H1 (cell line): ENCODE results near the gene EPHA3. TPM values are rescaled to one million over a fixed set of nuclear protein-coding genes. Genes with fewer than 3 reads are reported as not detected.

Source experiments
- CTCF ChIA-PET: fragments of 300-600 bp; sonication (Branson Sonifier 250); formaldehyde crosslinking; loops from one replicate; lab custom pipeline; 2021; ENCODE audit not compliant: partially characterized antibody; lab: Charles Lee
- POLR2A ChIA-PET: fragments of 300-600 bp; sonication (Branson Sonifier 250); formaldehyde crosslinking; loops from one replicate; lab custom pipeline; 2021; ENCODE audit warnings: inconsistent platforms; ENCODE audit not compliant: partially characterized antibody; lab: Charles Lee
- DNase-seq, 2 experiments: peaks; one replicate each; pipeline versions ENCODE4 v3.0.0 to v3.0.0-alpha.2; 2010 to 2022; ENCODE audit warnings: low spot score in 2 of 2, low read depth in 1 of 2, mixed read lengths in 1 of 2
- FAIRE-seq: peaks from 2 replicates; lab custom pipeline; 2011; peaks lifted over from hg19 to GRCh38; lab: Jason Lieb, UNC
- H2AFZ ChIP-seq: 2 replicates; pipeline ENCODE4 v1.8.1; 2012; ENCODE audit warnings: low read length, inconsistent platforms
- H2AK5ac ChIP-seq: 2 replicates; pipeline ENCODE4 v1.6.1; 2013; ENCODE audit warnings: low read depth, low read length
- H2BK120ac ChIP-seq: replicated peaks from 2 replicates; pipeline ENCODE3; 2013; ENCODE audit warnings: low read depth, low read length, inconsistent platforms
- H2BK12ac ChIP-seq: 2 replicates; pipeline ENCODE4 v1.6.1; 2013; ENCODE audit warnings: low read depth, low read length
- H2BK15ac ChIP-seq: 2 replicates; pipeline ENCODE4 v1.6.1; 2013; ENCODE audit warnings: low read length
- H2BK20ac ChIP-seq: 2 replicates; pipeline ENCODE4 v1.6.1; 2013; ENCODE audit warnings: low read length
- H2BK5ac ChIP-seq: 2 replicates; pipeline ENCODE4 v1.6.1; 2013; ENCODE audit warnings: low read depth, low read length
- H3K14ac ChIP-seq: 2 replicates; pipeline ENCODE4 v1.6.1; 2013; ENCODE audit warnings: inconsistent platforms; ENCODE audit not compliant: insufficient read length
- H3K18ac ChIP-seq: 2 replicates; pipeline ENCODE4 v1.6.1; 2013; ENCODE audit warnings: low read length; ENCODE audit errors: extremely low read depth
- H3K23ac ChIP-seq: 2 replicates; pipeline ENCODE4 v1.6.1; 2013; ENCODE audit warnings: inconsistent platforms; ENCODE audit not compliant: insufficient read length
- H3K23me2 ChIP-seq: 2 replicates; pipeline ENCODE4 v1.6.1; 2013; ENCODE audit warnings: low read depth, low read length
- H3K27ac ChIP-seq: 2 replicates; pipeline ENCODE4 v1.6.1; 2011; ENCODE audit warnings: low read depth, low read length, inconsistent platforms
- H3K27me3 ChIP-seq, 4 experiments: replicated peaks in 1 of 4; 1 replicate in 1 of 4; 2 replicates in 3 of 4; pipeline versions ENCODE4 v1.6.1 to v1.8.1; 2011 to 2013; ENCODE audit warnings: low read length in 3 of 4, mild to moderate bottlenecking in 3 of 4, inconsistent platforms in 2 of 4, mixed read lengths in 2 of 4, moderate library complexity in 1 of 4; ENCODE audit not compliant: control insufficient read depth in 3 of 4, insufficient read depth in 3 of 4; ENCODE audit errors: extremely low read depth in 1 of 4
- H3K36me3 ChIP-seq, 4 experiments: 2 replicates each; pipeline versions ENCODE4 v1.6.1 to v1.8.1; 2011 to 2013; ENCODE audit warnings: mild to moderate bottlenecking in 4 of 4, low read length in 3 of 4, moderate library complexity in 2 of 4, control low read depth in 1 of 4, inconsistent platforms in 1 of 4; ENCODE audit not compliant: insufficient read depth in 4 of 4, control insufficient read depth in 2 of 4
- H3K4ac ChIP-seq: replicated peaks from 2 replicates; pipeline ENCODE3; 2013; ENCODE audit warnings: low read length, low read depth, mixed read lengths, inconsistent platforms; ENCODE audit not compliant: insufficient read length
- H3K4me1 ChIP-seq, 4 experiments: replicated peaks in 1 of 4; 1 replicate in 1 of 4; 2 replicates in 3 of 4; pipeline versions ENCODE4 v1.6.1 to v1.8.1; 2011 to 2013; ENCODE audit warnings: low read length in 3 of 4, inconsistent platforms in 2 of 4, mixed read lengths in 1 of 4; ENCODE audit not compliant: insufficient read depth in 4 of 4, control insufficient read depth in 3 of 4
- H3K4me2 ChIP-seq, 2 experiments: 2 replicates each; pipeline versions ENCODE4 v1.6.1 to v1.8.1; 2011 to 2013; ENCODE audit warnings: low read depth in 2 of 2, low read length in 2 of 2, control low read depth in 1 of 2, inconsistent platforms in 1 of 2, mild to moderate bottlenecking in 1 of 2; ENCODE audit not compliant: insufficient read depth in 1 of 2
- H3K4me3 ChIP-seq, 4 experiments: fragments of 200-600, 300-600 bp in 1 of 4; sonication (generic), shearing (Covaris generic), sonication (Bioruptor Twin) in 1 of 4; 2 replicates each; pipeline versions ENCODE4 v1.5.1 to v1.8.1; 2011 to 2016; ENCODE audit warnings: low read length in 4 of 4, low read depth in 3 of 4, control low read depth in 2 of 4, inconsistent platforms in 2 of 4, mild to moderate bottlenecking in 2 of 4, mixed read lengths in 1 of 4, moderate library complexity in 1 of 4; ENCODE audit not compliant: insufficient read depth in 2 of 4; ENCODE audit errors: extremely low read depth in 1 of 4
- H3K56ac ChIP-seq: replicated peaks from 2 replicates; pipeline ENCODE3; 2013; ENCODE audit warnings: low read depth, mild to moderate bottlenecking, mixed read lengths, low read length, inconsistent platforms; ENCODE audit not compliant: insufficient read length
- H3K79me1 ChIP-seq: 2 replicates; pipeline ENCODE4 v1.6.1; 2013; ENCODE audit warnings: low read depth, low read length, control low read depth
- H3K79me2 ChIP-seq, 2 experiments: 2 replicates each; pipeline versions ENCODE4 v1.6.1 to v1.8.1; 2012 to 2013; ENCODE audit warnings: low read length in 2 of 2, mild to moderate bottlenecking in 2 of 2, inconsistent platforms in 1 of 2; ENCODE audit not compliant: insufficient read depth in 2 of 2, control insufficient read depth in 1 of 2
- H3K9ac ChIP-seq, 4 experiments: replicated peaks in 1 of 4; 1 replicate in 1 of 4; 2 replicates in 3 of 4; pipeline versions ENCODE4 v1.6.1 to v1.8.1; 2011 to 2013; ENCODE audit warnings: low read depth in 3 of 4, low read length in 3 of 4, control low read depth in 2 of 4, mild to moderate bottlenecking in 2 of 4, moderate library complexity in 2 of 4, inconsistent platforms in 1 of 4; ENCODE audit errors: extremely low read depth in 1 of 4
- H3K9me3 ChIP-seq, 2 experiments: 2 replicates each; pipeline versions ENCODE4 v1.6.1 to v1.8.1; 2012 to 2013; ENCODE audit warnings: mild to moderate bottlenecking in 2 of 2, moderate library complexity in 2 of 2, control low read depth in 1 of 2, inconsistent platforms in 1 of 2, low read depth in 1 of 2, low read length in 1 of 2, mixed read lengths in 1 of 2; ENCODE audit not compliant: insufficient read depth in 2 of 2
- H4K20me1 ChIP-seq, 2 experiments: replicated peaks in 1 of 2; 2 replicates each; pipeline versions ENCODE3 to v1.8.1; 2011 to 2013; ENCODE audit warnings: inconsistent platforms in 2 of 2, low read length in 2 of 2, mild to moderate bottlenecking in 1 of 2; ENCODE audit not compliant: insufficient read depth in 2 of 2, control insufficient read depth in 1 of 2
- H4K5ac ChIP-seq: 2 replicates; pipeline ENCODE4 v1.6.1; 2013; ENCODE audit warnings: low read length, low read depth, mixed read lengths, inconsistent platforms; ENCODE audit not compliant: insufficient read length
- H4K8ac ChIP-seq: 2 replicates; pipeline ENCODE4 v1.8.0; 2013; ENCODE audit warnings: mild to moderate bottlenecking, moderate library complexity, low read length, inconsistent platforms; ENCODE audit not compliant: insufficient read depth; ENCODE audit errors: extremely low read depth
- H4K91ac ChIP-seq: replicated peaks from 2 replicates; pipeline ENCODE3; 2013; ENCODE audit warnings: low read length, mixed read lengths, inconsistent platforms; ENCODE audit not compliant: insufficient read length
- BCL11A ChIP-seq, 2 experiments: IDR thresholded peaks; one replicate each; pipeline ENCODE4 v1.6.1; 2011; ENCODE audit warnings: low read depth in 2 of 2, low read length in 2 of 2, mild to moderate bottlenecking in 2 of 2
- CBX8 ChIP-seq: fragments of 300-800, 300-1000 bp; sonication (generic); IDR thresholded peaks from 2 replicates; pipeline ENCODE4 v1.7.1; 2016; ENCODE audit warnings: low read depth, low read length, borderline replicate concordance
- EZH2 ChIP-seq: fragments of 200-600 bp; sonication (generic); IDR thresholded peaks from 2 replicates; pipeline ENCODE4 v1.7.1; 2012; ENCODE audit warnings: low read depth, mild to moderate bottlenecking, moderate library complexity, low read length, inconsistent platforms; ENCODE audit not compliant: severe bottlenecking
- FOSL1 ChIP-seq: IDR thresholded peaks from 2 replicates; pipeline ENCODE4 v1.6.1; 2011; ENCODE audit warnings: mild to moderate bottlenecking, low read depth, low read length, moderate library complexity; ENCODE audit not compliant: insufficient read depth
- HDAC2 ChIP-seq, 2 experiments: fragments of 300-600 bp in 1 of 2; sonication (generic) in 1 of 2; IDR thresholded peaks; 2 replicates each; pipeline ENCODE4 v1.6.1; 2011 to 2012; ENCODE audit warnings: low read depth in 2 of 2, low read length in 2 of 2, mild to moderate bottlenecking in 2 of 2, moderate library complexity in 2 of 2, borderline replicate concordance in 1 of 2, inconsistent platforms in 1 of 2
- JUND ChIP-seq: IDR thresholded peaks from 2 replicates; pipeline ENCODE4 v1.6.1; 2011; ENCODE audit warnings: mild to moderate bottlenecking, improper control_type of control experiment, low read length
- KDM1A ChIP-seq: fragments of 200-600, 300-600 bp; sonication (generic); IDR thresholded peaks from 2 replicates; pipeline ENCODE4 v1.7.1; 2016; ENCODE audit warnings: mild to moderate bottlenecking, low read length, borderline replicate concordance
- KDM4A ChIP-seq: IDR thresholded peaks from one replicate; pipeline ENCODE4 v1.7.1; 2012; ENCODE audit warnings: low read depth, mild to moderate bottlenecking, moderate library complexity, low read length, inconsistent platforms; ENCODE audit not compliant: severe bottlenecking
- YY1 ChIP-seq: IDR thresholded peaks from 2 replicates; pipeline ENCODE4 v1.6.1; 2011; ENCODE audit warnings: low read depth, mild to moderate bottlenecking, low read length
- WGBS, 2 experiments: shearing (Covaris generic) in 1 of 2; methylation state at CpG; one replicate each; pipeline versions ENCODE4 v1.1.6 to v1.1.7; 2013 to 2015; ENCODE audit warnings: low lambda C conversion rate in 2 of 2, mixed read lengths in 2 of 2, inconsistent platforms in 1 of 2, low coverage in 1 of 2, missing lambda C conversion rate in 1 of 2; ENCODE audit not compliant: insufficient replicate concordance in 2 of 2, insufficient coverage in 1 of 2, insufficient read length in 1 of 2; ENCODE audit errors: extremely low coverage in 1 of 2, missing lambda C conversion rate in 1 of 2; 5-methylcytosine and 5-hydroxymethylcytosine counted together
- polyA plus RNA-seq, 7 experiments: library from polyadenylated mRNA; depleted of rRNA in 3 of 7; stranded (reverse) in 5 of 7; unstranded in 2 of 7; fragments of >200 nt in 5 of 7; fragments of 200-250 nt in 2 of 7; gene quantifications; 1 replicate in 5 of 7; 2 replicates in 1 of 7; 4 replicates in 1 of 7; pipeline versions ENCODE4 v1.2.1 to v1.2.3, GENCODE V29; 2011 to 2013; ENCODE audit warnings: missing spikeins in 2 of 7, mixed read lengths in 2 of 7
- total RNA-seq: library from RNA; stranded (reverse); fragmentation: NEBNext Ultra II Directional; extraction: Animal tissue kit (Norgen Biotek cat#: 25700); gene quantifications from 2 replicates; pipeline ENCODE4 v1.2.1, GENCODE V29; 2021
- TF ChIP-seq, protein P1 (sequence below), 3 experiments: IDR thresholded peaks; 1 replicate in 2 of 3; 2 replicates in 1 of 3; pipeline versions ENCODE4 v1.5.1 to v1.6.1; 2011; ENCODE audit warnings: low read length in 3 of 3, mild to moderate bottlenecking in 3 of 3, inconsistent platforms in 2 of 3, low read depth in 1 of 3, moderate library complexity in 1 of 3; ENCODE audit not compliant: insufficient read depth in 1 of 3; ENCODE audit errors: control extremely low read depth in 1 of 3

Gene EPHA3
- total and polyA plus RNA-seq, 2 of the 8 experiments (the other 6 are each of a cell fraction or from before 2014, with no cell fraction given), result 0.09 to 0.22 TPM

DNA sequence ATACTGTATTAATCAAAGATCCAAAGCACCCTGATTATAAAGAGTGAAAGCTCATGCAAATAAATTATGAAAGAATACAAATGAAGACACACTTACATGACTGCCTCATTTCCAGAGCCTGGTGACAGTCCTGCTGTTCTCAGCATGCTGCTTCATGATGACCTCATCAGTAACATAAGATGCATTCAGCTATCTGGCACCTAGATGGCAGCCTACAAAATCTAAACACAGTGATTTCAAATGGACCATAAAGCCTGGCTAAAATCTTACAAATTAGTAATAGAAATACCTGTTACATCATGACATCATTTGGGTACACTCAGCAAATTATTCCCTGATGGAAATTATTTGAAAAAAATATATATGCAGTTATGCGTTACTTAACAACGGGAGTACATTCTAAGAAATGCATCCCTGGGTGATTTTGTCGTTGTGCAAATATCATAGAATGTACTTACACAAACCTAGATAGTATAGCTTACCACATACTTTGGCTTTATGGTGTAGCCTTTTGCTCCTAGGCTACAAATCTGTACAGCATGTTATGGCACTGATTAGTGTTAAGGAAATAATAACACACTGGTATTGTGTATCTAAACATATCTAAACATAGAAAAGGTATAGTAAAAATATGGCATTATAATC, 207.2 kb downstream of the EPHA3 start:
- Histone ChIP-seq H2BK15ac (no peak overlapping the region), H2AFZ (no peak overlapping the region), H4K91ac (no peak overlapping the region), H3K23ac (no peak overlapping the region), H3K79me1 (no peaks in the 10 kb centered on the region), H3K27me3 (no peaks in the 10 kb centered on the region), H2BK12ac (no peak overlapping the region), H3K4me1 (no peaks in the 10 kb centered on the region), H3K23me2 (no peaks in the 10 kb centered on the region), H2BK120ac (no peak overlapping the region), H4K8ac (no peak overlapping the region), H2BK5ac (no peak overlapping the region), H4K5ac (no peak overlapping the region), H2BK20ac (no peak overlapping the region), H3K79me2 (no peaks in the 10 kb centered on the region), H3K4ac (no peak overlapping the region), H3K36me3 (no peaks in the 10 kb centered on the region), H3K4me2 (no peak overlapping the region), H3K14ac (no peak overlapping the region), H3K9me3 (no peaks in the 10 kb centered on the region), H4K20me1 (no peaks in the 10 kb centered on the region), H3K56ac (no peak overlapping the region), H2AK5ac (no peak overlapping the region), H3K4me3 (no peak overlapping the region), H3K27ac (no peak overlapping the region), H3K18ac (no peak overlapping the region), H3K9ac (no peak overlapping the region)
- CTCF ChIA-PET, result interaction anchor here (0.7 to 1.1 kb wide), 6 partner anchors 18 to 654 kb away, joined by 3 to 4 read pairs (median 3); no protein-coding TSS in a partner anchor
- no peak for DNase-seq
- 85% methylated on average over 3 of the region's 3 CpGs; no CpG with 5 or more reads in 1 of the 2 experiments for WGBS, 2 experiments
- POLR2A ChIA-PET, result no interaction called here
- FAIRE-seq, result no peak
- TF ChIP-seq JUND, result peak; percentile 94
- no peak for TF ChIP-seq KDM4A
- TF ChIP-seq BCL11A (IDR thresholded peaks at IDR 0.05; ENCODE audit: low read depth in 2 of 2, low read length in 2 of 2), result no peak
- no peak for TF ChIP-seq KDM1A
- no peak for TF ChIP-seq CBX8
- TF ChIP-seq FOSL1, result no peak
- no peak for TF ChIP-seq EZH2
- TF ChIP-seq, protein P1, sequence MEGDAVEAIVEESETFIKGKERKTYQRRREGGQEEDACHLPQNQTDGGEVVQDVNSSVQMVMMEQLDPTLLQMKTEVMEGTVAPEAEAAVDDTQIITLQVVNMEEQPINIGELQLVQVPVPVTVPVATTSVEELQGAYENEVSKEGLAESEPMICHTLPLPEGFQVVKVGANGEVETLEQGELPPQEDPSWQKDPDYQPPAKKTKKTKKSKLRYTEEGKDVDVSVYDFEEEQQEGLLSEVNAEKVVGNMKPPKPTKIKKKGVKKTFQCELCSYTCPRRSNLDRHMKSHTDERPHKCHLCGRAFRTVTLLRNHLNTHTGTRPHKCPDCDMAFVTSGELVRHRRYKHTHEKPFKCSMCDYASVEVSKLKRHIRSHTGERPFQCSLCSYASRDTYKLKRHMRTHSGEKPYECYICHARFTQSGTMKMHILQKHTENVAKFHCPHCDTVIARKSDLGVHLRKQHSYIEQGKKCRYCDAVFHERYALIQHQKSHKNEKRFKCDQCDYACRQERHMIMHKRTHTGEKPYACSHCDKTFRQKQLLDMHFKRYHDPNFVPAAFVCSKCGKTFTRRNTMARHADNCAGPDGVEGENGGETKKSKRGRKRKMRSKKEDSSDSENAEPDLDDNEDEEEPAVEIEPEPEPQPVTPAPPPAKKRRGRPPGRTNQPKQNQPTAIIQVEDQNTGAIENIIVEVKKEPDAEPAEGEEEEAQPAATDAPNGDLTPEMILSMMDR (IDR thresholded peaks at IDR 0.05; ENCODE audit: control extremely low read depth in 1 of 3, insufficient read depth in 1 of 3, low read depth in 1 of 3, low read length in 3 of 3), result peak in 2 of 3 experiments; percentile 35 to 52; a peak in 3 of 4 replicates
- TF ChIP-seq YY1, result no peak
- TF ChIP-seq HDAC2 (IDR thresholded peaks at IDR 0.05; ENCODE audit: borderline replicate concordance in 1 of 2, low read depth in 2 of 2, low read length in 2 of 2), result no peak
